Activated CD4-positive, alpha-beta T cell treated with anti-CD3 and anti-CD28 coated beads for 48 hours (primary cell): ENCODE measurements around the gene CDH22.

Source experiments
- DNase-seq: peaks from one replicate; pipeline ENCODE4 v3.0.0-alpha.2; 2020

CDH22 gene

DNA sequence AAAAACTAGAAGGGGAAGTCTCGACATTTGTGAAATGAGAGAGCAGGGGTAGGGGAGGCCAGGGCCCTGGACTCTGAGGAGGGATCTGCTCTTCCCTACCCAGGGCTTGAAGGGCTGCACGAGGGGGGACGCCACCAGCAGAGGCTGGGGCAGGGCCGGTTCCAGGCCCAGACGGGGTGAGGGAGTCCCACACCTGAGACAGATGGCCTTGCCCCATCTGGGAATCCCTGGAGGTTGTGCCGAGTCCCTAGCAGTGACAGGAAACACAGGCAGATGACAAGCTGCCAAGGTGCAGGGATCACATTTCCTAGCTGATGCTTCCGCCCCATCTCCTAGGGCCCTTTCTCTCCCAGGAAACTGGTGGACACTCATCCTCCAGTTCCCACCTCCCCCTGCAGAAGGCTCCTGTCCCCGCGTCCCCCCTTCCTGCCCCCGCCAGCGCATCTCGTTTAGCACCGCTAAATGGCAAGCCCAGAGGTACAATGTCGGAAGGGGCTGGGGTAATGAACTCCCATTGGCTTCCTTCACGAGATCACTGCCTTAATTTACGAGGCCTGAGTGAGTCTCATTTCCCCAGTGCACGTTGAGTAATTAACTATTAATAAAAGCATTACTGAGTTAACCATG lies 35.2 kb upstream of the CDH22 start:
- DNase-seq = no peak

DNA sequence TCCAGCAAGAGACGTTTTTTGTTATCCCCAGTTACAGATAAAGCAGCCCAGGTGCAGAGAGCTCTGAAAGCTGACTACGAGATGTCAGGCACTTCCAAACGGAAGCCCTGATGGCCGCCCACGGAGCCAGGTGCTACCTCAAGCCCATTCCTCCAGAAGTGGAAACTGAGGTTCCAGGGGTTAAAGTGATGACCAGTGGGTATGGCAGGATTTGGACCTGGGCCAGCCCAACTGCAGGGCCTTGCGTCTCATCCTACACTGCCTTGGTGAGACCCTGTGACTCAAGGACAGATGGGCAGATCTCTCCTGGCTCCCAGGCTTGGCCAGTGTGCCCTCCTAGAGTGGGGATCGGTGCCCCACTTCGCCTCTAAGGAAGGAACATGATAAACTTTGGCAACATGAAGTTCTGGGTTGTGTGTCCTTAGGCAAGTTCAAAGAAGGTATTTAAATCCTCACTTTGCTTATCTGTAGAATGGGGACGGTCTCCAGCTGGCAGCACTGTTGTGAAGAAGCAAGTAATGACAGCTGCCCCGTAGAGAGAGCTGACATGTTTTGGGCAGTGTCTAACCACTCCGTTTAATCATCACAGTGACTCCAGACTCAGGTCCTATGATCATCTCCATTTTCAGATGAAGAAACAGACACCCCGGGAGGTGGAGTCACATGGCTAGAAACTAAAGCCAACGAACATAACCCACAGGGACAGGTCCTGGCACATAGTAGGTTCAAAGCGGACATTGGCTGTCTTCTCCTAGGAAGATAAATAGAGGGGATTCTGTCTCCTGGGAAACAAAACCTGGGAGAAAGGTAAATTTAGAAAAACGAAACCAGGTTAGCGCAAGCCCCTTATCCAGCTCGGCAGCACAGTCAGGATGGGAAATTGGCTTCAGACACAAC lies 34.4 kb upstream of the CDH22 start:
- no peak for DNase-seq

DNA sequence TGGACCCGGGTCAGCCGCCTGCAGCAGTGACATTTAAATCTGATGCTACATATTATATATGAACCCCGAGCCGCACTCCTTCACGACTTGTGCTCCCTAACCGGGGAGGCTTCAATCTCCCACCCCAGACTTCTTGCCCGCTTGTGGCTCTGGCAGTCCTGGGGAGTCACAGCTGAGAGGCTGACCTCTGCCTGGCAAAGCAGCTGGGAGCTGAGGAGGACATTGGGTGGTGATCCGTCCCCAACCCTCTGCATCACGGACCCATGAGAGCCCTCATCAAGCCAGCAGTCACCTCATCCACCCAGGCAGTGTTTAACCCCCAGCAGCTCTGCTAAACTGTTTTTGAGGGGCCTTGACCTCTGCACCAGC lies 33.7 kb upstream of the CDH22 start:
- no peak for DNase-seq

DNA sequence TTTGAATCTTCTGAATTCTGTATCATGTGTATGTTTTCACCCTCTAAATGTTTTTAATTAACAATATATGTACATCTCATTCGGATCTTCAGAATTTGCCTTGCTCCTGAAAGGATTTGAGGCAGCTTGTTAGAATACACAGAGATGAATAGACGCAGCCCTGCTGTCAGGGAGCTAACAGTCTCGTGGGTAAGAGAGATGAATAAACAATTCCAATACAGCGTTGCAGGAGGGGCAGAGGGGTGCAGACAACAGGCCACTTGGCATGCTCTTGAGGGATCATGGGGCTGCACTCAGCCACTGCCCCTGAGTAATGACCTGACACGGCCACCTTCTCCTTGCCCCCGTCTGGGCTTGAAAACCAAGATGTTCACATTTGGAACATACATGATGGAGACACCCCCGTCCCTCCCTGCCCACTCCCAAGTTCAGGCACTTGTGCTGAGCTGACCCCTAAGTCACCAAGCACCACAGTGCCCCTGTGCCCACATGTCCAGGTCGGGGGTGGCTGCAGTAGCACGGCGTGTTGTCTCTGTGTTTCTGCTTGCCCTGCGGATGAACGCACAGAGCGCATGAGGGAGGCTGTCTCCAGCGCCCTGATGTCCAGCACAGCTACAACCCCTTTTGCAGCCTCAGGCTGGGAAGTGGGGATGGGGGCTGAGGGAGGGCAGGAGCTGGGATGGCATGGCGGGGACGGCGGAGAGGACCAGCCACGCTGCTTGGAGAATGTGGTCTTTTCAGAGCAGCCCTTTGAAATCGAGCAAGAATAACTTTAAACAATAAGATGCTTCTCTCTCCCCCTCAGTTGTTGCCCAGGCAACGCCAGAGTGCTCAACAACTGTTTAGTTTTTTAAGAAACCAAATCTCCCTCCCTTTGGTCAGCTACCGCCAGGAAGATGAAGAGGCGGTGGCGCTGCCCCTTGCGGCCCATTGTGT lies 33.0 kb upstream of the CDH22 start:
- no peak for DNase-seq

DNA sequence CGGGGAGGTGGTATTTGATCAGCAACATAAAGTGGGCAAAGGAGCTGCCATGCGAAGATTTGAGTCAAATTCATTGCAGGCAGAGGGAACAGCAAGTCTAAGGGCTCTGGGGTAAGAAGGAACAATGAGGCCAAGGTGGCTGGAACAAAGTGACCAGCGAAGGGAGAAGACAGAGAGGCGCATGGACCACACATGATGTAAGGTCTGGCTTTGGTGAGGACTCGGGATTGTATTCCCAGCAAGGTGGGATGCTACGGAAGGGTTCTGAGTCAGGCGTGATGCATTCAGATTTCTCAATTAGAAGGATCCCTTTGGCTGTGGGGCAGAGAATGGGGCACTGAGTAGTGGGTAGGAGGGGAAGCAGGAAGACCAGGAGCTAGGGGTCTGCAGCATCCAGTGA lies 30.7 kb upstream of the CDH22 start:
- DNase-seq = no peak

DNA sequence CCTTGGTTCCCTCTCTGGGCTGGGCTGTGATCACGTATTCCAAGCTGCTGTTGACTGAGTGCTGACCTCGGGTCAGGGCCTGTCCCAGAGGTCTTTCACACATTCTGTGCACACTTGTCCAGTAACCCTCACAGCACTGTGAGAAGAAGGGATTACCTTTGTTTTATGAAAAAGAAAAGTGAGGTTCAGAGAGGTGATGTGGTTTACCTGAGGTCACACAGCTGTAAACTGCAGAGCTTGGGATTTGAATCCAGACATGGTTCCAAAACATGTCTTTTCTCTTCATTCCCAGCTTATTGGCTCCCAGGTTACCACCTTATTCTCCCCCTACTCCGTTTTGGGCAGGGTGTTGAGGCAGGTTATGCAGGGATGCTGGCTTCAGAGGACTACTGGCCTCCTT lies 28.4 kb upstream of the CDH22 start:
- DNase-seq = no peak

DNA sequence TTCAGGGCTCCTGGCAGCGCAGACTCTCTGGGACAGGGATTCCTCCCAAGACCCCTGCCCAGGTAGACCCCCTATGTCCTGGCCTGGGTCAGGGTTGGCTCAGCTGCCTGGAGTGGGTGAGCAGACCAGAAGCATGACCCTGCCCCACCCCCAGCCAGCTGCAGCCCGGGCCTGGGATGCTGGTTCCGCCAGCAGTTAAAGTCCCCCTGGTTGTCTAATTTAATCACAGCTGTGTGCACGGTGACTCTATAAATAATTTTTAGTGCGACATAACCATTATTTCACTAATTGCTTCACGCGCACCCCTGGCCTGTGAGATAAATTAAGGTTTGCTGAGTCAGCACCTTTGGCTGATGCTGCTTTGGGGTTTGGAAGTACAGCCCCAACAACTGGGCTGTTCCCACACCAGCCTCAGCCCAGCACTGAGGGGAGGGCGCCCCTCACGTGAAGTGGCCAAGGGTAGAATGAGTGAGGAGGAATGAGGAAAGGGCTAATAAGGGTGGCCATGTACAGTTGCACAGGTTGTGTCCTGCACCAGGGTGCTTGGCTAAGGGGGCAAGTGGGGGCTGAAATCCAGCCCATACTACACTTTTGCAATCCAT lies 26.1 kb upstream of the CDH22 start:
- no peak for DNase-seq

DNA sequence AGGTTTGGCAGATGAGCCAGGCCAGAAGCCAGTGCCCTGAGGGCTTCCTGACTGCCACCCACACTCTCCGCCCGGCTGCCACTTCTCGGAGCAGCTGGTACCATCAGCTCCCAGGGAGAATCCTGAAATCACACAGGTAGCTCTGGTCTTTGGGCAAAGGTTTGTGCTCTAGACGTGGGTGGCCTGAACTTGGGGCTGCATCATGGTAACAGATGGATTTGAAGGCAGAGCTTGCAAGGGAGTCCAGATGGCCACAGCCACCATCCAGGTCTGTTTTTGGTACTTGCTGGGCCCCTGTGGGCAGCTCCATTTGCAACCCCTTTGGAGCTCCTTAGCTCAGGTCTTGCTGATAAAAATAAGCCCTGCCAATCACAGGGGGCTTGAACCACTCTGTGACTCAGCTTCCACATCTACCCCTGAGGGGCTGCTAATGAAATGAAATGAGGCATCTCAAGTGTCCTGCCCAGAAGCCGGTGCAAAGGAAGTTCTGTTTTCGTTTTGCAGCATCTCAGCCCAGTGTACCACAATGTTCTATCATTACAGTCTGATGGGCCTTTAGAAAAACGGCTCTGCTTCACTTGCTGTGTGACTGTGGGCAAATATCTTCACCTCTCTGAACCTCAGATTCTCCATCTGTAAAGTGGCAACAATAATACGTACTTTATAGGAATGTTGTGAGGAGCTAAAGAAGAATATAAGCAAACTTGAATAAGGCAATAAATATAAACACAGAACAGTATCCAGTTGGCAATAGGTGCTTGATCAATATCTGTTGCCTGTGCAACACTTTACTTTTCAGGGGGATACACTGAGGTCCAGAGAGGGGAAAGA lies 25.1 kb upstream of the CDH22 start:
- DNase-seq = no peak

DNA sequence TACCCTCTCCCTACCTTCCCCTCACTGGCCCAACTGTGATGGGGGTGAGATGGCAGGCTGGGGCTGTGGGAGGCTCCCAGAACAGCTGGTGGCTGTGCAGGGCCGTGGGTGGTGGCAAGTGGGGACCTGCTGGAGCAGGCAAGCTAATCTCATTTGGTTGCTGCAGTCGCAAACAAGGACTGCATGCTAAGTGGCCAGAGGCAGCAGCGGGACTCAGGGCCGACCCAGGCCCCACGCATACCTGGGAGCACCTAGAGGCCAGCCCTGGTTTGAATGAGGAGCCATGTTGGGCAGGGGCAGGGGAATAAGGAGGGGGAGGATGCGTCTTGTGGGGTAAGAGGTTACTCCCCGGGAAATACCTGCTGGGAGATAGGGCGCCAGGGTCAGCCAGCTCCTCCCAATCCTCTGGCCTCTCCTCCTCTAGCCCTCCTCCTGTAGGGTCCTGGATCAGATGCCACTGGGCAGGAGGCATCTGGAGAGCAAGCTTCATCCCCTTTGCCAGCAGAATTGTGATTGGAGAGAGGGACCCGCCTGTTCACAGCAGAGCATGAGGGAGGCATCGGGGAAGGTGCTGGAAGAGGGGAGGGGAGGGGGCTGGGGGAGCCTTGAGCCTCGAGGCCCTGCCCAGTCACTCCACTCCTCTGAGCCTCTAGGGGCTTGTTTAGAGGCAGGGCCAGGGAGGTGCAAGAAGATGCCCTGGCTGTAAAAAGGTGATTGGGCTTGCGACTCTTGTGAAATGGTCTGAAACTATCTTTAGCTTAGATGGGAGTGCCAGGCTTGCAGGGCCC lies 24.3 kb upstream of the CDH22 start:
- DNase-seq = no peak

DNA sequence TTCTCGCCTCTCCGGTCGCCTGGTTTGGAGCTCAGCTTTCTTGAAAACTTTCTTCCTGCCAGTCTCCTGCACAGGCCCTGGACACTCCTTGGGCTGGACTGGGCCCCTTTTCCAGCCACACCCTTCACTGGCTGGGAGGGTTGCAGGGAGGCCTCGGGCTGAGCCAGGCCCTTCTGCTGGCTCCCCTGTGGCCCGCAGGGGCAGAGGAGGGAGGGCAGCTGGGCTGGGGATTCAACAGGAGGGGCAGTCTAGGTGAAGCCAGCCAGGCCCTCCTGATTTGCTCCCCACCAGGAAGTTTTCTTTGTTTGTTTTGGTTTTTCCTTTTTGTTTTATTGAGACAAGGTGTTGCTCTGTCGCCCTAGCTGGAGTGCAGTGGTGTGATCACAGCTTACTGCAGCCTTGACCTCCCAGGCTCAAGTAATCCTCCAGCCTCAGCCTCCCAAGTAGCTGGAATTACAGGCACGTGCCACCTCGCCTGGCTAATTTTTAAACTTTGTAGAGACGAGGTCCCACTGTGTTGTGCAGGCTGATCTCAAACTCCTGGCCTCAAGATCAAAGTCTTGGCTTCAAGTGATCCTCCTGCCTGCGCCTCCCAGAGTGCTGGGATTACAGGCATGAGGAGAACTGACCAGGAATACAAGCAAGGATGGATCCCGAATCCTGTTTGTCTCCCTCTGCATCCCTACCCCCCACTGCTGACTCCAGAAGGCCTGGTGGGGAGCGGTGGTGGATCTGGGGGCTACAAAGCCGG lies 23.5 kb upstream of the CDH22 start:
- DNase-seq = no peak

DNA sequence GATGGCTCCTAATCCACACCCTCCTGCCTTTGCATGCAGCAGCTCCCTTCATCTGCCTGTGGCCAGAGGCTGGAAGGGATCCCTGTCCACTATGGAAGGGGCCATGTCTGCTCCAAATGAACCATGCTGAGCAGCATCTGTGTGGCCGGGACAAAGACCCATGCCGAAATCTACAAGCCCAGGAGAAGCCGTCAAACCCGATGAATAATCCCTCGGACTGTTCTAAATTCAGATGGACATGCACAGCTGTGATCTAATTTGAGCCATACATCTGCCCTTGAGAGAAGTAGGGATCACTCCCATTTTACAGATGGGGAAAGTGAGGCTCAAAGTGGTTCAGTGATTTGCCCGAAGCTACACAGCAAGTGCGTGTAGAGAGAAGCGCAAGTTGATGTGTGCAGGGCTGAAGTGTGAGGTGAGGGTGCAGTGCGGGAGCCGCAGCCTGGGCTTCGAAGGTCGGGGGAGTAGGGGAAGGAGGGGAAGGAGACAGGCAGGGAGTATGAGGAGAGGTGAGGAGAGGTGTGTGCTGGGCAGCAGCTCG lies 22.6 kb upstream of the CDH22 start:
- DNase-seq = no peak

DNA sequence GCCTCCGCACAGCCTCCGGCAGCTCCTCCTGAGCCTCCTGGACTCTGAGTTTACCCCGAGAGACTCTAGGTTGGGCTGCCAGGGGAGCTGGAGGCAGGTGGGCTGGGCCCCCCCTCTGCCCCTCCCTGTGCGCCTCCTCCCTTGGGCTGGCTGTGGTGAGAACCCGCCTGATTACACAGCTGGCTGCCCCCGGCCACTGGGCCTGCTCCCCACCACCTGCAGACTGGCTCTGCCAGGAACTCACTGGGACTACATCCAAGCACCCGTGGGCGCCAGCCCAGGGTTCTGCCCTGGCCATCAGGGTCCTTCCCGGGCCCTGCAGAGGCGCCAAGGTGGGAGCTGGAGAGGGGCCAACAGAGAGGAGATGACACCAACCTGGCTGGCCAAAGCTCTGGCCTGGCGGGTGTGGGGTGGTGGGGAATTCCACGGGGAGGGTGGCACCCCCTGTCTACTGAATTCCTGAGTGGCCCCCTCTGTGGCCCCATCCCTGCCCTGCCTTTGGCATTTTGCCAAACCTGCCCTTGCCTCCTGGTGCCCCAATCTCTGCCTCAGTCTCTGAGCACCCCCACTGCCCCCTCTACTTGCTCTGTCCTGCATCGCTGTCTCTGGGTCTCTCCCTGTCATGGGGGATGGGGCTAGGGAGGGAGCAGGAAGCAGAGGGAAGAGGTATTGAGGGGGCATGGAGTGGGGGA lies 21.9 kb upstream of the CDH22 start:
- DNase-seq = no peak

DNA sequence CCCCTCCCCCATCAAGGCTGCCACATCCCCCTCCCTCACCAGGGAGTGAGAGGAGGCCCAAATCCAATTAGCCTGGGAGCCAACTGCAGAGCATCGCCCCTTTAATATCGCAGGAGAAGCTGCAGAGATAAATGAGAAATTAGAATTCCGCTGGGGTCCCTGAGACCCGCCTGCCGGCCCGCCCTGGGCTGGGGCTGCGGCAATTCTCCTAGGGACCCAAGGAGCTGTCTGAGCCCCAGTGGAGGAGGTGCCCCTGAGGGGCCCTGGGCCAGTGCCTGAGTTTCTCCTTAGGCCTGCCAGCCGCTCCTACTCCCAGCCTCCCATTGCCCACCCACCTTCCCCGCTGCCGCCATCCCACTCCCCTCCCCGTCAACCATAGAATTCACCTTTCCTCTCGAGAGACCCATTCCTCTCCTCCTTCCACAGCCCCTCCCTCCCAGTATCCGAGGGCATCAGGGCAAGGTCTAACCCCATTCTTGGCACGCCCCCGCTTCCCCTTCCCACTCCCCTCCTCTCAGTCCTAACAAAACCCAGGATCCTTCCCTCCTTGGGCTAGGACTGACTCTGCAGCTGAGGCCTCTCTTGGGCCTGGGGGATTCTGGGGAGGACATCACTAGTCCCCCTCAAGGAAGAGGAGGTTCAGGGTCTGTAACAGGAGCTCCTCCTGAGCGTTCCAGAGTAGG lies 20.0 kb upstream of the CDH22 start:
- no peak for DNase-seq

DNA sequence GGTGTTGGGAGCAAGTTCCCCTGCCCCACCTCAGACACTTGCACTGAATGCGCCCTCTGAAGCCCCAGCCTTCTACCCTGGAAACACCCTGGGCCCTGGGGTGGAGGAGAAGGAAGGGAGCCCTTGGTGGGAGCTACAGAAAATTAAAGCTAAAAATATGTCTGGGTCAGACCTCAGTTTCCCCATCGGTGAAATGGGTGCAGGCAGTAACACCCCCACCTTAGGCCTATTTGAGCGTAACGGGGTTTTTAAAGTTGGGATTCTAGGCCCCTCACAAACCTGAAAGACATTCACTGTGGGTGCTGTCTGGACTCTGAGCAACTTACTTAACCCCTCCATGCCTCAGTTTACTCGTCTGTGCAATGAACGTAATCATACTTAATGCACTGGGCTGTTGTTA lies 19.3 kb upstream of the CDH22 start:
- DNase-seq = no peak

DNA sequence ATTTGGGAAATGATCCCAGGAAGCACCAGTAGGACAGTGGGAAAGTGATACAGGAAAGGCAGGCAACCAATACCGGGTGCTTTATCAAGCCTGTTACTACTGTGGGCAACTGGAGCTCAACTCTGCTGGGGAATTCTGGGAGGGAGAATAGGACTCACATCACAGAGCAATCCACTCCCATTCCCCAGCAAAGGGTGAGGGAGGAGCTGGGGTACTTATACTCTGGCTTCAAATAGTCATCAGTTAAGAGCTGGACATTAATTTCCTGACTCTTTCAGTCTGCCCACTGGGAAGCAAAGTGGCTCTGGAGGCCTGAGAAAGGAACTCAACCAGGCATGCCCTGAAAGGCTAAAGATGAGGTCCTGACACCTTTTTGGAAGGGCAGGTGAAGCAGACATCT lies 17.5 kb upstream of the CDH22 start:
- DNase-seq = no peak

DNA sequence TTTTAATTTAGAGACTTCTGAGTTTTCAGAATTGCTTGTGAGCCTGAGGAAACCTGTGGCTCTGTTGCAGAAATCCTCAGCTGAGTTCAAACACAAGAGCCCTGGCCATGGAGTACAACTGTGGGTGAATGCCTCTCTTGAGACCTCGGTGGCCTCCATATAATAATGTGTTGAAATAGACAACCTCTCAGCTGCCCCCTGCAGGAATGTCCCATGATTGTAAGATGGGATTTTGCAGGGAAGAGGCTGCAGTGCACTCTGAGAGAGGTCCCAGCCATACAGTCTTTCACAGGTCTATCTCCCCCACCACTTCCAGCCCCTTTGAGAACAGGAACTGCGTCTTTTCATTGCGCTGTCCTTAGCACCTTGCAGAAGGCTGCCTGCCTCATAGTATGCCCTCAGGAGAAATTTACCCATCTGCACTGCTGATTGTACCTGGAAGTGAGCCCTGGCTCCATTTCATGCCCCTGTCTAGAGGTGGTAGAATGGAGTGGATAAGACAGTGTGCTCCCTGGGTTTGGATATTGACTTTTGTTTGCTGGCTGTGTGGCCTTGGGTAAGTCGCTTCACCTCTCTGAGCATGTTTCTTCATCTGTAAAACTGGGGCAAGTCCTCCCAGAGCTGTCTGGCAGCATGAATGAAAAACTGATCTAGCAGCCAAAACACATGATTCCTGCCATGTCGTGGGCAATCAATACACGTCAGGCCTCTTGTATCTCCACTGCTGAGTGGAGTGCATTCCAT lies 16.8 kb upstream of the CDH22 start:
- no peak for DNase-seq

DNA sequence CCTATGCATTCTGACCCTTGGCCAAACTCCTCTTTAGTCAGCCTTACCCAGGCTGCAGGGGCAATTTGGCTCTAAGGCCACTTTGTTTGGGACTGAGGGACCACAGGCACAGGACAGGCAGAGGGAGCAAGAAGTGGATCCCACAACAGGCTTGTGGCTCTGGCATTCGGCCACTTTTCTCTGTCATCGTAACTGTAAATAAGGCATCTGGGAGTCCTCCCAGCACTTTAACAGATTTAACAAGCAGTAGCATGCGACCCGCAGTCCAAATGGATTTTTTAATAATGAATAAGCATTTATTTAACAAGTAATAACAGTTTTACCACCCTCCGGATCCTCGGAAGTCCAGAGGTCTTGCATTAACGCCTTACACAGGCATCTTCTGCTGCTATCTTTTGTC lies 16.1 kb upstream of the CDH22 start:
- DNase-seq = no peak

DNA sequence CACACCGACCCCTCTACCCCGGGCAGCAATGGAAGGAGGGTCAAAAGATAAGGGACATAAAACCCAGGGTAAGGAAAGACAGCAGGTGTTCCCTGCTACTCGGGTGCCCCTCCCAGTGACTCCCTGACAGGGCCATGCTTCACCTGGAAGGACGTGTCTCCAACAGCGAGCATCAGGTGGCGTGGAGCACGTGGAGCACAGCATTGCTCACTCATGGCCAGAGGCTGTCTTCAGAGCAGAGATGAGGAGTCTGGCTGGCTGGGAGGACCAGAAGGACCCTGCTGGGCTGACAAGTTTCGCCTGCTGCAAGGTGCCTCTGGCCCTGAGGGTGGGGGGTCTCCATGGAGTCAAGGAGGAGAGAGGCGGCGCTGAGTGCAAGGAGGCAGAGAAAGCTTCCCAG lies 15.3 kb upstream of the CDH22 start:
- DNase-seq = no peak
